Measurements from ENCODE around the gene RING1.

DNA sequence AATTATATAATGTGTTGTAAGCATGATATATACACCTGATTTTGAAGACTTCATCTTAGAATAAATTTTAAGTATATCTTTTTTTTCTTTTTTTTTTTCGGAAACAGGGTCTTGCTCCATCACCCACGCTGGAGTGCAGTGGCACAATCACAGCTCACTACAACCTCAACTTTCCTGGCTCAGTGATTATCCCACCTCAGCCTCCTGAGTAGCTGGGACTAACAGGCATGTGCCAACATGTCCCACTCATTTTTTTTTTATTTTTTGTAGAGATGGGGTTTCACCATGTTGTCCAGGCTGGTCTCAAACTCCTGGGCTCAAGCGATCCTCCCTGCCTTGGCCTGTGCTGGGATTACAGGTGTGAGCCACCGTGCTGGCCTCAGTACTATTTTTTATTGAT lies 46.3 kb downstream of the RING1 start:
- no peak for TF ChIP-seq YY1 (IDR thresholded peaks at IDR 0.05; ENCODE audit: extremely low read depth, insufficient replicate concordance, low read depth, low read length)
- no peak for TF ChIP-seq POLR2AphosphoS5 (IDR thresholded peaks at IDR 0.05; ENCODE audit: low read depth, low read length)
- TF ChIP-seq POLR2A (IDR thresholded peaks at IDR 0.05; ENCODE audit: borderline replicate concordance, extremely low read depth, insufficient read depth, insufficient read length): no peak
- TF ChIP-seq SRF (IDR thresholded peaks at IDR 0.05; ENCODE audit: low read depth): no peak
- TF ChIP-seq, protein P1, sequence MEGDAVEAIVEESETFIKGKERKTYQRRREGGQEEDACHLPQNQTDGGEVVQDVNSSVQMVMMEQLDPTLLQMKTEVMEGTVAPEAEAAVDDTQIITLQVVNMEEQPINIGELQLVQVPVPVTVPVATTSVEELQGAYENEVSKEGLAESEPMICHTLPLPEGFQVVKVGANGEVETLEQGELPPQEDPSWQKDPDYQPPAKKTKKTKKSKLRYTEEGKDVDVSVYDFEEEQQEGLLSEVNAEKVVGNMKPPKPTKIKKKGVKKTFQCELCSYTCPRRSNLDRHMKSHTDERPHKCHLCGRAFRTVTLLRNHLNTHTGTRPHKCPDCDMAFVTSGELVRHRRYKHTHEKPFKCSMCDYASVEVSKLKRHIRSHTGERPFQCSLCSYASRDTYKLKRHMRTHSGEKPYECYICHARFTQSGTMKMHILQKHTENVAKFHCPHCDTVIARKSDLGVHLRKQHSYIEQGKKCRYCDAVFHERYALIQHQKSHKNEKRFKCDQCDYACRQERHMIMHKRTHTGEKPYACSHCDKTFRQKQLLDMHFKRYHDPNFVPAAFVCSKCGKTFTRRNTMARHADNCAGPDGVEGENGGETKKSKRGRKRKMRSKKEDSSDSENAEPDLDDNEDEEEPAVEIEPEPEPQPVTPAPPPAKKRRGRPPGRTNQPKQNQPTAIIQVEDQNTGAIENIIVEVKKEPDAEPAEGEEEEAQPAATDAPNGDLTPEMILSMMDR (IDR thresholded peaks at IDR 0.05 in 2 of 3, conservative IDR thresholded peaks at IDR 0.05 in 1 of 3; ENCODE audit: borderline replicate concordance in 1 of 3, insufficient read depth in 1 of 3, low read depth in 2 of 3, low read length in 2 of 3): no peak
- TF ChIP-seq, protein P2, sequence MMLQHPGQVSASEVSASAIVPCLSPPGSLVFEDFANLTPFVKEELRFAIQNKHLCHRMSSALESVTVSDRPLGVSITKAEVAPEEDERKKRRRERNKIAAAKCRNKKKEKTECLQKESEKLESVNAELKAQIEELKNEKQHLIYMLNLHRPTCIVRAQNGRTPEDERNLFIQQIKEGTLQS (IDR thresholded peaks at IDR 0.05): no peak
- TF ChIP-seq, protein P3, sequence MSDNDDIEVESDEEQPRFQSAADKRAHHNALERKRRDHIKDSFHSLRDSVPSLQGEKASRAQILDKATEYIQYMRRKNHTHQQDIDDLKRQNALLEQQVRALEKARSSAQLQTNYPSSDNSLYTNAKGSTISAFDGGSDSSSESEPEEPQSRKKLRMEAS (IDR thresholded peaks at IDR 0.05): no peak
- no peak for TF ChIP-seq FOSL1 (IDR thresholded peaks at IDR 0.05; ENCODE audit: low read depth)
- TF ChIP-seq EZH2 (IDR thresholded peaks at IDR 0.05): no peak
- no peak for TF ChIP-seq RAD21 (IDR thresholded peaks at IDR 0.05; ENCODE audit: low read depth)
- TF ChIP-seq SIN3A (IDR thresholded peaks at IDR 0.05; ENCODE audit: low read depth): no peak
- no peak for TF ChIP-seq TCF7L2 (IDR thresholded peaks at IDR 0.05; ENCODE audit: borderline replicate concordance, extremely low read depth, insufficient read depth, insufficient read length)
- TF ChIP-seq CEBPB (IDR thresholded peaks at IDR 0.05; ENCODE audit: low read depth): no peak
- TF ChIP-seq ELF1 (IDR thresholded peaks at IDR 0.05; ENCODE audit: borderline replicate concordance, low read depth): no peak

All from HCT116 (cell line).